NCI-H2107 treated with DMSO at 0.1 percent for 48 hours (cell line): ENCODE measurements around the gene FASTKD3.

Experiments
- DNase-seq: peaks from one replicate; lab custom pipeline; 2025; ENCODE audit not compliant: unreplicated experiment; lab: John Stamatoyannopoulos, UW

The FASTKD3 gene

GRCh38 chr5:7881091-7881490 lies 12.3 kb upstream of the FASTKD3 start:
- DNase-seq = no peak

GRCh38 chr5:7878381-7878873 lies 9.6 kb upstream of the FASTKD3 start:
- DNase-seq = no peak

GRCh38 chr5:7877851-7878250 lies 9.0 kb upstream of the FASTKD3 start:
- DNase-seq = no peak

- DNase-seq = no peak
Observed at GRCh38 chr5:7876867-7877266, 8.0 kb upstream of the FASTKD3 start.

- DNase-seq = no peak
Observed at GRCh38 chr5:7875151-7875550, 6.3 kb upstream of the FASTKD3 start.

- no peak for DNase-seq
Observed at GRCh38 chr5:7874639-7875038, 5.8 kb upstream of the FASTKD3 start.

- no peak for DNase-seq
Observed at GRCh38 chr5:7873216-7873615, 4.4 kb upstream of the FASTKD3 start.

GRCh38 chr5:7872517-7873130 lies 3.8 kb upstream of the FASTKD3 start:
- DNase-seq = no peak

- no peak for DNase-seq
Observed at GRCh38 chr5:7871653-7872052, 2.8 kb upstream of the FASTKD3 start.

GRCh38 chr5:7869474-7870136 lies 774 bp upstream of the FASTKD3 start:
- no peak for DNase-seq

- no peak for DNase-seq
Observed at GRCh38 chr5:7868427-7868772, 431 bp downstream of the FASTKD3 start.

- no peak for DNase-seq
Observed at GRCh38 chr5:7867260-7867659, 1.6 kb downstream of the FASTKD3 start.

GRCh38 chr5:7866196-7866595 lies 2.6 kb downstream of the FASTKD3 start:
- no peak for DNase-seq

- no peak for DNase-seq
Observed at GRCh38 chr5:7857926-7858632, 10.8 kb downstream of the FASTKD3 start.

GRCh38 chr5:7857361-7857760 lies 11.5 kb downstream of the FASTKD3 start:
- DNase-seq = no peak

GRCh38 chr5:7856855-7857254 lies 12.0 kb downstream of the FASTKD3 start:
- DNase-seq = peak; percentile 87

- DNase-seq = no peak
Observed at GRCh38 chr5:7855611-7856010, 13.2 kb downstream of the FASTKD3 start.

- no peak for DNase-seq
Observed at GRCh38 chr5:7852988-7853387, 15.8 kb downstream of the FASTKD3 start.

GRCh38 chr5:7852542-7852941 lies 16.3 kb downstream of the FASTKD3 start:
- no peak for DNase-seq

GRCh38 chr5:7851617-7852289 lies 17.1 kb downstream of the FASTKD3 start:
- DNase-seq = no peak

GRCh38 chr5:7851240-7851592 lies 17.6 kb downstream of the FASTKD3 start:
- no peak for DNase-seq
